AG08396 (cell line): ENCODE data around the gene MGRN1.

Source experiments
- DNase-seq: peaks from one replicate; pipeline ENCODE4 v3.0.0; 2012; ENCODE audit warnings: low spot score, mixed read lengths

Gene MGRN1

GRCh38 chr16:4699046-4699556, 74.5 kb downstream of the MGRN1 start:
- DNase-seq, result no peak

DNA sequence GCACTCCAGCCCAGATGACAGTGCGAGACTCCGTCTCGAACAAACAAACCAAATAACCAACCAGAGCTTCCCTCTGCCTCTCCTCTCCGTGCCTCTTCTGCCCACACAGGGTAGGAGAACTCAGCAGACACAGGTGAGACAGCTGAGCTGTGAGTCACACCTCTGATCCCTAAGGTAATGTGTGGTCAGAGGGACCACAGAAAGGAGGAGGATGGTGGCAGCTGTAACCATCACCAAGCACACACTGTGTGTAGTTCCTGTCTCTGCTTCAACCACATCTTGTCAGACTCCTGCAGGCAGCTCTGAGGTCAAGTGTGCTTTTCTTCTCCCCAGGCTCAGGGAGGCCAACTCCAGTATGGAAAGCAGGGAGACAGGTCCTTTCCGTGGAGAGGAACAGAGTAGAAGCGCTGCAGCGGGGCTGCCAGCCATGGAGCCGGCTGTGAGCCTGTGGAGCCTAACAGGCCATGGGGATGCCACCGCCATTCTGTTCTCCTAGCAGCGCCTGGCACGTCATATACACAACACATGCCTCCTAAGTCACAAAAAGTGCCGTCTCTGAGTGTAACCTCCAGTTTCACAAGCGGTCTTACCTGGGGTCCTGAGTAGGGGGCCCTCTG, 75.9 kb downstream of the MGRN1 start:
- DNase-seq, result peak; percentile 5

GRCh38 chr16:4700997-4701743, 76.5 kb downstream of the MGRN1 start:
- DNase-seq, result no peak

DNA sequence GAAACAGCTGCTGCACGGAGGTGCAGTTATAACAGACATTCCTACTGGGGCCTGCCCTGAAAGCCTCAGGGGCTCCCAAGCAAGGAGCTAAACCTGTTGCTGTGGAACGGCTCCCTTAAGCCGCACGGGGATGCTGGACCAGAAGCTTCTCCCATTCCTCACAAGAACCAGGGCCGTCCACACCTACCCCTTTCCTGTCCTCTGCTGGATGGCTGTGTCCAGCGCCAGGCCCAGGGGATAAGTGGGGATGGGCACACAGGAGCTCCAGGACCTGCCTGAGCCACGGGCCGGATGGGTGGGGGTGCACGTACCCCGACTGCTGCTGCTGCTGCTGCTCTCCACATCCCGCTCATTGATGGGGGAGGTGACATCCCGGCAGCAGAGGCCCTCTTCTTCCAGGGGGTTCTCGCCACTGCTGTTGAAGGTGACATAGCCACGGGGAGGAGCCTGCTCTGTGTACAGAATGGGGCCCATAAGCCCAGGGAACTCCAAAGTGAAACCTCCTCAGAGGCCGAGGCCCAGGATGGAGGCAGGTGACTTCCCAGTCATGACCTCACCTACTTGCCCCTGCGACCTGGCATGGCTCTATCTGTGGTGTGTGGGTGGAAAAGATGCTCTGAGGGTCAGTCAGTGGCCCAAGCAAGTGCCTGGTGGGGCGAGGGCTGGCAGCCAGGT, 77.3 kb downstream of the MGRN1 start:
- no peak for DNase-seq

- no peak for DNase-seq
Observed at GRCh38 chr16:4702466-4702808, 77.8 kb downstream of the MGRN1 start.

GRCh38 chr16:4703906-4704305, 79.3 kb downstream of the MGRN1 start:
- DNase-seq, result no peak

DNA sequence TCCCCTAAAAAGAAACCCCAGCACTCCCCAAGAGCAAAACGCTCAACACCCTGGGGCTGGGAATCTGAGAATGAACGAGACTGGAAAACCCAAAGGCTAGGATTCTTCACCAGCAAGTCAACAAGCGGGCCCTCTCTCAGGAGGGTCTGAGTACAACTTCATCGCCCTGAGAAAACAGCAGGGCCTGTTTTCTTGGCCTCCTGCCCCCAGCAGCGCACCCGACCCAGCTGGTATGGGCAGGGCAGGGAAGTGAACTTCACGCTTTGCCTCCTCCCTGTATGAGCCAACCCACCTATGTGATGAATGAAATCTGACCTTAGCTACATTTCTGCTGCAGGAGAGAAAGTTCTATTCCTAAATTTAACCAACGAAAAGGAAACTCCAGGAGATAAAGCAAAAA, 79.9 kb downstream of the MGRN1 start:
- no peak for DNase-seq

DNA sequence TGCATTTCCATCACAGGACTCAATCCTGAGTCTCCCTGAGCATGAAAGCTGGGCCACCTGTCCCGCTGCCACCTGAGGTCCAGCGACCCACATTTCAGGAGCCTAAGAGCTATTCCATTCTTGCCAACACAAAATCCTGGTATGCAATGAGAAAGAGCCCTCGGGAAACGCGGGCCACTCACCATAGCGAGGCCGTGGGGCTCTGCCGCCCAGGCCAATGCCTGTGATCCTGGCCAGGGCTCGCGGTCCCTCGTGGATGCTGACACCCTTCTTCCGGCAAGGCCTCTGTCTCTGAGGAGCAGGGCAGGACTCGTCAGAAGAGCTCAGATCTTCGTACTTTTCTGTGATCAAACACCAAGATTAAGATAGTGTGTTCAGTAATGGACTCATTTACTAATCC, 80.3 kb downstream of the MGRN1 start:
- no peak for DNase-seq

DNA sequence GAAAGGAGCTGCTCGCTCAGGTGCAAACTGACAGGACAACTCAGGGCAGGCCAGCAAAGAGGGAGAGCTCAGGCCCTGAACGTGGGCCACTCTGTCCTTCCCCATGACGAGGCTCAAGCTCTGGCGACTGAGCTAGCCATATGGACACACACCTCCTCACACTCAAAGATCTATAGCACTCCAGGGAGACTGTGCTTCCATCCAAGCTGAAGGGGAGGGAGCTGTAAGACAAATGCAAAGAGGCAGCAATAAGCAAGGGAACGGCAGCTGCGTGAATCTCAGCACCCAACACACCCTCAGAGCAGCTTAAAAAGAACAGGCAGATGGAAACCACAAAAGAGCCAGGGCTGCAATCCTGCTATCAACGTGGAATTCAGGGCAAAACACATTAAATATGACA, 82.2 kb downstream of the MGRN1 start:
- DNase-seq, result no peak

DNA sequence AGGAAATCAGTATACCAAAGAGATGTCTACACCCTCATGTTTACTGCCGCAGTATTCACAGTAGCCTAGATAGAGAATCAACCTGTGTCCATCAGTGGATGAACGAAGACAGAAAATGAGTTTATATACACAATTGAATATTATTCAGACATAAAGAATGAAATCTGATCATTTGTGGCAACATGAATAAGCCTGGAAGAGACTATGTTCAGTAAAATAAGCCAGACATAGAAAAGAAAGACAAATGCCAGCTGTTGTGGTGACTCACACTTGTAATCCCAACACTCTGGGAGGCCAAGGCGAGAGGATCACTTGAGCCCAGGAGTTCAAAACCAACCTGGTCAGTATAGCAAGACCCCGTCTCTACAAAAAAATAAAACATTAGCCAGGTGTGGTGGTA, 84.9 kb downstream of the MGRN1 start:
- DNase-seq, result no peak

GRCh38 chr16:4713663-4714501, 89.3 kb downstream of the MGRN1 start:
- DNase-seq, result no peak

- DNase-seq, result no peak
Observed at GRCh38 chr16:4714996-4715395, 90.4 kb downstream of the MGRN1 start.

DNA sequence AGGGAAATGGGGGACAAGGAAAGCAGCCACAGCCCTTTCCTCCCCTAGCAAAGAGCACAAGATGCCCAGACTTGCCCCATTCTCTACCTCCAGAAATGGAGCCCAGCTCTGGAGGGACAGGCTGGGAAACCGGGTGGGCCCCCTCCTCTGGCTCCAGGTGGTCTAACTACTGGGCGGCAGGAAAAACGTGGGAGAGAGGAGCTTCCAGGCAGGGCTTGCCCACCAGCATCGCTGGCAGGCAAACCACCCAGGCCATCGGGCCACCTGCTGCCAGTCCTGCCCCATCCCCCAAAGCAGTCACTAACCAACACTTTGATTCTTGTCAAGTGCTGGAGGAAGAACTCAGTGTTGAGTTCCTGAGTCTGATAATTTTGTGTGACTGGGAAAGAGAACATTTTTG, 93.8 kb downstream of the MGRN1 start:
- no peak for DNase-seq

- DNase-seq, result no peak
Observed at GRCh38 chr16:4723071-4723767, 98.6 kb downstream of the MGRN1 start.

- no peak for DNase-seq
Observed at GRCh38 chr16:4724661-4725270, 100.1 kb downstream of the MGRN1 start.

GRCh38 chr16:4726616-4727015, 102.0 kb downstream of the MGRN1 start:
- no peak for DNase-seq

GRCh38 chr16:4728676-4729075, 104.0 kb downstream of the MGRN1 start:
- no peak for DNase-seq

DNA sequence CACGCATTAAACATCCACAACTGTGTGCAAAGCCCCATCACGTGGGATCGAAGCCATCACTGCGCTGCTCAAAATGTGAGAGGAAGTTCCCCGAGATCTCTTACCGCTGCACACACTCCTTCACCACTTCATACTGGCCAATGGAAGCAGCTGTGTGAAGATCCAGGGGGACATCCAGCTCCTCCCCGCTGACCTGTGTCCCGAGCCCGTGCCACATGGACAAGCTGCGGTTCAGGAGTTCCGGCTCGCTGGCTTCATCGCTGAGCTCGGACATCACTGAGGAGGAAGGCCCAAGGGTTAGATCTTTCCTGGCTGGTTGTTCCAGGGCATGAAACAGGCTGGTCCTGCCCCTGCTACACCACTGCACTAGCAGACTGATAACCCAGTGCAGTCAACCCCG, 105.2 kb downstream of the MGRN1 start:
- no peak for DNase-seq

DNA sequence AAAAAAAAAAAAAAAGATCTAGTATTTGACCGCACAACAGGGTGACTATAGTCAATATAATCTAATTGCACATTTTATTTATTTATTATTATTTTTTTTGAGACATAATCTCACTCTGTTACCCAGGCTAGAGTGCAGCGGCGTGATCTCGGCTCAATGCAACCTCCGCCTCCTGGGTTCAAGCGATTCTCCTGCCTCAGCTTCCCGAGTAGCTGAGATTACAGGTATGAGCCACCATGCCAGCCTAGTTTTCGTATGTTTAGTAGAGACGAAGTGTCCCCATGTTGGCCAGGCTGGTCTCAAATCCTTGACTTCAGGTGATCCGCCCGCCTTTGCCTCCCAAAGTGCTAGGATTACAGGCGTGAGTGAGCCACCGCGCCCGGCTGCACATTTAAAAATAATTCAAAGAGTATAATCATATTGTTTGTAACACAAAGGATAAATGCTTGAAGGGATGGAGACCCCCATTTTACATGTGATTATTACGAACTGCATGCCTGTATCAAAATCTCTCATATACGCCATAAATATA, 108.7 kb downstream of the MGRN1 start:
- DNase-seq, result no peak

DNA sequence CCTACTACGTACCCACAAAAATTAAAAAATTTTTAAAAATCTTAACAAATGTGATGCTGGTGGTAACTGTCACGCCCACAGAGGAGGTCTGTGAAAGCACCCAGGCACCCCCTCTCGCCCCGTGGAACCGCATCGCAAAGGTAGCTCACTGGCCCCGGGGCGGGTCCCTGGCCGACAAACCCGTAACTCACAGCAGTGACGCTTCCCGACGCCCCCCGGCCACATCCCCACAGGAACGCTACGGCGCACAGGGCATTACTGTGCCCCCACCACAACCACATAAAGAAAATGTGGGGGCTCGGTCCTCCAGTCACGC, 109.1 kb downstream of the MGRN1 start:
- DNase-seq, result no peak

- DNase-seq, result peak; percentile 99
Observed at GRCh38 chr16:4734063-4734729, 109.6 kb downstream of the MGRN1 start, which contains the start of the genes ANKS3 and DNAAF8. TSS of gene ANKS3 (minus strand) at chr16:4734271. CDS start at chr16:4730149, 4,122 bp downstream. TSS of gene DNAAF8 (plus strand) at chr16:4734537. CDS start at chr16:4736515, 1,978 bp downstream.
